PC-3 (cell line): ENCODE measurements around the gene C2.

Experiments
- CTCF ChIP-seq: fragments of 300-600 bp; sonication (generic); conservative IDR thresholded peaks from 2 replicates; pipeline ENCODE4 v1.5.1; 2017; ENCODE audit warnings: antibody characterized with exemption, low read depth, mild to moderate bottlenecking, low read length
- EZH2phosphoT487 ChIP-seq: fragments of 300-600 bp; sonication (generic); IDR thresholded peaks from 2 replicates; pipeline ENCODE4 v1.6.1; 2018; ENCODE audit warnings: mild to moderate bottlenecking, antibody characterized with exemption, low read length, borderline replicate concordance

GRCh38 chr6:31918069-31918720, 9.3 kb upstream of the C2 start:
- TF ChIP-seq EZH2phosphoT487: no peak
- TF ChIP-seq CTCF: no peak
